Liver (tissue), 3 donors: Measurements from ENCODE around the gene TNS1.

ENCODE experiments used
- ATF3 ChIP-seq: IDR thresholded peaks from 2 replicates; pipeline ENCODE4 v1.6.1; 2016; ENCODE audit warnings: antibody characterized with exemption
- CTCF ChIP-seq: fragments of 150-350 bp; IDR thresholded peaks from 2 replicates; pipeline ENCODE4 v1.5.1; 2017; ENCODE audit warnings: improper control_type of control experiment, low read depth, low read length; ENCODE audit not compliant: missing input control
- FOXA1 ChIP-seq: IDR thresholded peaks from 2 replicates; pipeline ENCODE4 v1.6.1; 2016; ENCODE audit warnings: antibody characterized with exemption
- MAX ChIP-seq: IDR thresholded peaks from 2 replicates; pipeline ENCODE4 v1.6.1; 2016; ENCODE audit warnings: antibody characterized with exemption
- SP1 ChIP-seq: IDR thresholded peaks from 2 replicates; pipeline ENCODE4 v1.6.1; 2018; ENCODE audit warnings: antibody characterized with exemption, mild to moderate bottlenecking
- TAF1 ChIP-seq: conservative IDR thresholded peaks from 2 replicates; pipeline ENCODE4 v1.6.1; 2016; ENCODE audit warnings: antibody characterized with exemption, mild to moderate bottlenecking
- YY1 ChIP-seq: IDR thresholded peaks from 2 replicates; pipeline ENCODE4 v1.6.1; 2016; ENCODE audit warnings: antibody characterized with exemption, mild to moderate bottlenecking
- ZBTB33 ChIP-seq: IDR thresholded peaks from 2 replicates; pipeline ENCODE4 v1.6.1; 2016; ENCODE audit warnings: antibody characterized with exemption
- donor health status: healthy.
- donor health status: healthy.

GRCh38 chr2:217813828-217814227, 189.0 kb downstream of the TNS1 start:
- no peak for TF ChIP-seq CTCF
- no peak for TF ChIP-seq ZBTB33
- no peak for TF ChIP-seq MAX
- TF ChIP-seq TAF1: no peak
- no peak for TF ChIP-seq ATF3
- TF ChIP-seq FOXA1: no peak
- no peak for TF ChIP-seq YY1
- no peak for TF ChIP-seq SP1
